AG10803 (cell line): ENCODE measurements around the gene SYTL1.
"Not testable (repeated sequence)": the region's sequence is repeated elsewhere in the genome, so short reads cannot be mapped to it uniquely, and the experiment has no call there.

ENCODE experiments used
- DNase-seq: peaks from one replicate; pipeline ENCODE4 v3.0.0; 2010; ENCODE audit warnings: low read depth
- H3K4me3 ChIP-seq: 2 replicates; pipeline ENCODE4 v1.5.1; 2011; ENCODE audit warnings: mild to moderate bottlenecking, low read length, control low read depth
- CTCF ChIP-seq: conservative IDR thresholded peaks from 2 replicates; pipeline ENCODE4 v1.5.1; 2011; ENCODE audit warnings: mild to moderate bottlenecking, low read length, control low read depth, inconsistent platforms

Gene SYTL1

DNA sequence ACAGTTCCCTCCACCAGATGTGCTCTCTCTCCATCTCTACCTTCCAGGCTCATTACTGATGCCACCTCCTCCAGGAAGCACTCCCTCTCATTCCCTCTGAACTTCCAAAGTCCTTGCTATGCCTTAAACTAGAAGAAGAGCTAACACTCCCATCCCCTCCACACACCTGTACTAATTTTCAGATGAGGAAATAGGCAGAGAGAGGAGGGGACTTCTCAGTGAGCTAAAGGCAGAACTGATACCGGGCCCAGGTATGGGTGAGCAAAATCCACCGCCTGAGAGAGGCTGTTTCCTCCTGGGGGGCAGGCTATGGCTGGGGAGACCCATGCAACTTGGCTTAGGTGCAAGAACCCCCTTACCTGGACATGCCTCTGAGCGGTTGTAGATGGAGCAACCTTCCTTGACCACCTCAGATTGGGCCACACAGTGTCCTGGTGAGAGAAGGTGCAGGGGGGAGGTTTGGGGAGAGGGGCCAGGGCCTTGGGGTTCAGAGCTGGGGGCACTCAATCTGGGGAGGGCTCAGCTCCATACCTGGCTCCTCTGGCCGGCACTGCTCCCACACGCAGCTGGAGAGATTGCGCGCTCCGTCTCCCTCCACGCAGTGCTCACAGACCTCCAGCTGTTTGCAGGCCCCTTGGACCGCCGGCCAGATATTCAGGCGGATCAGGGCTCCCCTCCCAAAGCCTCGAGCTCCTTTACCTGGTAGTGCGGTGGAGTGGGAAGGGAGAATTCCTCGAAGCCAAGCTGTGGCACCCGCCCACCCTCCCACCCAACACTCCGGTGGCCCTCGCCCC, 40.3 kb downstream of the SYTL1 start:
- DNase-seq = no peak
- TF ChIP-seq CTCF = no peak
- H3K4me3 ChIP-seq = no peak overlapping the region

GRCh38 chr1:27383039-27383605, 41.3 kb downstream of the SYTL1 start, which contains the start of gene CD164L2:
Gene CD164L2 (minus strand): TSS chr1:27383333. CDS start chr1:27383239, 94 bp downstream.
- no peak within 1 kb of the TSS for H3K4me3 ChIP-seq
- TF ChIP-seq CTCF = no peak
- no peak for DNase-seq

GRCh38 chr1:27383661-27384060, 41.8 kb downstream of the SYTL1 start:
- H3K4me3 ChIP-seq = no peak overlapping the region
- no peak for TF ChIP-seq CTCF
- DNase-seq = no peak

GRCh38 chr1:27384797-27385196, 43.0 kb downstream of the SYTL1 start:
- DNase-seq, H3K4me3 ChIP-seq: not testable (repeated sequence)

- no peak overlapping the region for H3K4me3 ChIP-seq
- DNase-seq = peak; percentile 29
- peak; percentile 88 for TF ChIP-seq CTCF
These were observed 46.6 kb downstream of the SYTL1 start for GRCh38 chr1:27388337-27389005.

- DNase-seq = no peak
- peak overlapping the region; percentile 57 for H3K4me3 ChIP-seq
These were observed 49.8 kb downstream of the SYTL1 start for GRCh38 chr1:27391511-27392095.

More at GRCh38 chr1:27391511-27392095, 49.8 kb downstream of the SYTL1 start:
- no peak for TF ChIP-seq CTCF
